ENCODE measurements around the gene KMT2B.

Gene KMT2B

DNA sequence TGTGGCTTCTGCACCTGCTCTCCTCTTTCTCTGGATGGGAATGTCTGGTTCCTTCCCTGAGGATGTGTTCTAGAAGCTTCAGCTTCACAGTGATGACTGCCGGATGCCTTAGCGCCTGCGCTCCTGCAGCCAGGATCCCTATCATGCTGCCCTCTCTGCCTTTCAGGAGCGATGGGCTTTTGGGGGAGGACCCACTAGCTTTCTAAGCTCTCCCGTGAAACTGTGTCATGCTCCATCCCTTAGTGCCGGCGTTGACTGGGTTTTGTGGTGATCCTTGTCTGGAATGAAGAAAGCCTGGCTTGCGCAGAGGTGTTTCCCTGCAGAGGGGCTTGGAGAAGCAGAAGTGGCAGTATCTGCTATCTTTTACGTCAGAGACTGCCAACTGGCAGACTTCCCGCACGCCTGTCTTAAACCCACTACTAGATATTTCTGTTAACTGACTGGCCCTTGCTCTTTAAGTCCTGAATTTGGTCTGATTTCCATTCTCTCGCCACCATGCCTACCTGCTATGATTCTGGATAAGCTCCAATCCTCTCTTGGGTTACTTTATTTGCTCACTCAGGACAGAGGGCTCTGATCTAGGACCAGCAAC is 3.8 kb upstream of the KMT2B start:
- TF ChIP-seq, protein P1, sequence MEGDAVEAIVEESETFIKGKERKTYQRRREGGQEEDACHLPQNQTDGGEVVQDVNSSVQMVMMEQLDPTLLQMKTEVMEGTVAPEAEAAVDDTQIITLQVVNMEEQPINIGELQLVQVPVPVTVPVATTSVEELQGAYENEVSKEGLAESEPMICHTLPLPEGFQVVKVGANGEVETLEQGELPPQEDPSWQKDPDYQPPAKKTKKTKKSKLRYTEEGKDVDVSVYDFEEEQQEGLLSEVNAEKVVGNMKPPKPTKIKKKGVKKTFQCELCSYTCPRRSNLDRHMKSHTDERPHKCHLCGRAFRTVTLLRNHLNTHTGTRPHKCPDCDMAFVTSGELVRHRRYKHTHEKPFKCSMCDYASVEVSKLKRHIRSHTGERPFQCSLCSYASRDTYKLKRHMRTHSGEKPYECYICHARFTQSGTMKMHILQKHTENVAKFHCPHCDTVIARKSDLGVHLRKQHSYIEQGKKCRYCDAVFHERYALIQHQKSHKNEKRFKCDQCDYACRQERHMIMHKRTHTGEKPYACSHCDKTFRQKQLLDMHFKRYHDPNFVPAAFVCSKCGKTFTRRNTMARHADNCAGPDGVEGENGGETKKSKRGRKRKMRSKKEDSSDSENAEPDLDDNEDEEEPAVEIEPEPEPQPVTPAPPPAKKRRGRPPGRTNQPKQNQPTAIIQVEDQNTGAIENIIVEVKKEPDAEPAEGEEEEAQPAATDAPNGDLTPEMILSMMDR (IDR thresholded peaks at IDR 0.05; ENCODE audit: low read depth, low read length, missing control alignments) = no peak
- Histone ChIP-seq H3K4me3 (ENCODE audit: low read depth, low read length) (no peak overlapping the region), H3K36me3 (replicated peaks) (no peaks in the 10 kb centered on the region), H3K27ac (no peak overlapping the region), H3K27me3 (replicated peaks) (no peaks in the 10 kb centered on the region)
- no peak for DNase-seq
- in situ Hi-C loops (cut with HindIII; ENCODE audit: low pct_ligation_motif_present, low sequenced_read_pairs) = no loop called here

DNA sequence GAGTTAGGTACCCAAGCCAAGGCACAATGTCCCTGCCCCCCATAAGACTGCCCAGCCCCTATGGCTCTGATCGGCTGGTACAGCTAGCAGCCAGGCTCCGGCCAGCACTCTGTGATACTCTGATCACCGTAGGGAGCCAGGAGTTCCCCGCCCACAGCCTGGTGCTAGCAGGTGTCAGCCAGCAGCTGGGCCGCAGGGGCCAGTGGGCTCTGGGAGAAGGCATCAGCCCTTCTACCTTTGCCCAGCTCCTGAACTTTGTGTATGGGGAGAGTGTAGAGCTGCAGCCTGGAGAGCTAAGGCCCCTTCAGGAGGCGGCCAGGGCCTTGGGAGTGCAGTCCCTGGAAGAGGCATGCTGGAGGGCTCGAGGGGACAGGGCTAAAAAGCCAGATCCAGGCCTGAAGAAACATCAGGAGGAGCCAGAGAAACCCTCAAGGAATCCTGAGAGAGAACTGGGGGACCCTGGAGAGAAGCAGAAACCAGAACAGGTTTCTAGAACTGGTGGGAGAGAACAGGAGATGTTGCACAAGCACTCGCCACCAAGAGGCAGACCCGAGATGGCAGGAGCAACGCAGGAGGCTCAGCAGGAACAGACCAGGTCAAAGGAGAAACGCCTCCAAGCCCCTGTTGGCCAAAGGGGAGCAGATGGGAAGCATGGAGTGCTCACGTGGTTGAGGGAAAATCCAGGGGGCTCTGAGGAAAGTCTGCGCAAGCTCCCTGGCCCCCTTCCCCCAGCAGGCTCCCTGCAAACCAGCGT is 3.0 kb upstream of the KMT2B start:
- DNase-seq = no peak
- Histone ChIP-seq H3K36me3 (replicated peaks) (peaks cover under 1% of the 10 kb centered on the region), H3K27me3 (replicated peaks) (no peaks in the 10 kb centered on the region), H3K4me3 (ENCODE audit: low read depth, low read length) (no peak overlapping the region), H3K27ac (no peak overlapping the region)
- in situ Hi-C loops (cut with HindIII; ENCODE audit: low pct_ligation_motif_present, low sequenced_read_pairs) = no loop called here
- TF ChIP-seq, protein P1 (IDR thresholded peaks at IDR 0.05; ENCODE audit: low read depth, low read length, missing control alignments) = no peak

DNA sequence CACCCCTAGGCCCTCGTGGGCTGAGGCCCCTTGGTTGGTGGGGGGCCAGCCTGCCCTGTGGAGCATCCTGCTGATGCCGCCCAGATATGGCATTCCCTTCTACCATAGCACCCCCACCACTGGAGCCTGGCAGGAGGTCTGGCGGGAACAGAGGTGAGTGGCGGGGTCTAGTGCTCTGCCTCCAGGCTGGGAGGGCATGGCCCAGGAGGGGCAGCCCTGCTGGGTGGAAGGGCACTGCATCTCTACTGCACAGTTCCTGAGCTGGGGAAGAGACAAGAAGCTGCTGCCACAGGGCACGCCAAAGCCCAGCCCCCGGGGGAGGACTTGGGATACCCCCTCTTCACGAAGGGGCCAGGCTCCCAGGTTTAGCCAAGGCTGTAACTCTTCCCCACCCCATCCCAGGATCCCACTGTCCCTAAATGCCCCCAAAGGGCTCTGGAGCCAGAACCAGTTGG is 2.4 kb upstream of the KMT2B start:
- in situ Hi-C loops (cut with HindIII; ENCODE audit: low pct_ligation_motif_present, low sequenced_read_pairs) = no loop called here
- no peak overlapping the region for H3K4me3 ChIP-seq (ENCODE audit: low read depth, low read length)
- no peak for DNase-seq

DNA sequence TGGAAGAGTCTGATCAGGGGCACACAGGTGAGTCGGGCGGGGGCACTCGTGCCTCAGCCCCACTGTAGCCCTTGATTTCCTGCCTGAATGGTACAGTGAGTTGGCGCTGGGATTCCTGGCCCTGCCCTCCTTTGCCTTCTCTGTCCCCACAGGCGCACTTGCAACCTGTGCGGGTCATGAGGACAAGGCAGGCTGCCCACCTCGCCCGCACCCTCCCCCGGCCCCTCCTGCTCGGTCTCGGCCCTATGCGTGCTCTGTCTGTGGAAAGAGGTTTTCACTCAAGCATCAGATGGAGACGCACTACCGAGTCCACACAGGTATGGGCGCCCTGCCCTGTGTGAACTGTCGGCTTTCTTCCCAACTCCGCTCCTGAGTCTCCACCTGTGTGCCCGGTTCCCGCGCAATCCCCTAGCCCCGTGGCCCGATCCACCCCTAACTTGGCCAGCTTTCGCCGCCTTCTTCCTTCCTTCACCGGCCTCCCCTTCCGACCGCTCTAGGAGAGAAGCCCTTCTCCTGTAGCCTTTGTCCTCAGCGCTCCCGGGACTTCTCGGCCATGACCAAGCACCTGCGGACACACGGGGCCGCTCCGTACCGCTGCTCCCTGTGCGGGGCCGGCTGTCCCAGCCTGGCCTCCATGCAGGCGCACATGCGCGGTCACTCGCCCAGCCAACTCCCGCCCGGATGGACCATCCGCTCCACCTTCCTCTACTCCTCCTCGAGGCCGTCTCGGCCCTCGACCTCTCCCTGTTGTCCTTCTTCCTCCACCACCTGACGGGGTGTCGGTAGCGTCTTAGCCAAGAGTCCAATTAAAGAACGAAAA is 1.6 kb upstream of the KMT2B start:
- peak; percentile 9 for DNase-seq
- peaks cover 9% of the 10 kb centered on the region for H3K36me3 ChIP-seq (replicated peaks)
- H3K27me3 ChIP-seq (replicated peaks) = no peaks in the 10 kb centered on the region
- TF ChIP-seq, protein P1 (IDR thresholded peaks at IDR 0.05; ENCODE audit: low read depth, low read length, missing control alignments) = no peak
- peak overlapping the region; percentile 76 for H3K4me3 ChIP-seq (ENCODE audit: low read depth, low read length)
- no peak overlapping the region for H3K27ac ChIP-seq
- in situ Hi-C loops (cut with HindIII; ENCODE audit: low pct_ligation_motif_present, low sequenced_read_pairs) = no loop called here

More for the DNA sequence above, 2.4 kb upstream of the KMT2B start:
- Histone ChIP-seq H3K36me3 (replicated peaks) (peaks cover 6% of the 10 kb centered on the region), H3K27ac (no peak overlapping the region), H3K27me3 (replicated peaks) (no peaks in the 10 kb centered on the region)
- TF ChIP-seq, protein P1 (IDR thresholded peaks at IDR 0.05; ENCODE audit: low read depth, low read length, missing control alignments) = no peak

DNA sequence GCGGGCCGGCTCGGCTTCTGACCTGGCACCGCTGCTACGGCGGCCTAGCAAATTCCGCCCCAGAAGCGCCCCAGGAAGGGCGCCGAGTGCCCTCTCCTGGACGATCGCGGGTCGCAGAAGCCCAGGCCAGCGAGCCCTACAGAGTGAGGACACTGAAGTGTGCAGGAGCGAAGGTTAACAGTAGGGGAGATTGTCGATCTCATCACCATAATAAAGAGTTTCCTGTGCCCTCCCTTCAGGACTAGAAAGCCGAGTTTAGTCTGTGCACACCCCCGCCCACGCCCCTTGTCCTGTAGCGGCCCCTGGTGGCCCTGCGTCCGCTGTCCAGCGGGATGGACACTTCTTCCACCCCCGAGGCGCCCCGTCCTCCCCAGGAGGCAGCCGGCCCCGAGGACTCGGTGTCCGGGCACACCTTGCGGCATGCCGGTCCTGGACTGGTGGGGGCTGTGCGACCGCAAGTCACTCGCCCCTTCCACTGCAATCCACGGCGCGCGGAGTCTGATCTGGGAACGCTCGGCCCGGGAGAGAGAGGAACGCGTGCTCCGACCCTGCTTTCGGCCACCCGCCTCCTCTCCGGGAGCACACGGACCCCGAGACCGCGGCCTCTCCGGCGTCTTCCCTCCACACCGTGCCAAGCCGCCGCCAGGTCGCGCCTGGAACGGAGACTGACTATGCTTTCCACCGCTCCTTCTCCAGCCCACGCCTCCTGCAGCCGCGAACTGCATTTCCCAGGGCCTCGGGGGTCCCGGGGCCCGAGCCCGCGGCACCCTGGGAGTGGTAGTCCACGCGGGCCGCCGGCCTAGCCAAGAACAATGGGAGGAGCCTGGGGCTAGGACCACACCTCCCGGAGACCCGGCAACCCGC is 770 bp upstream of the KMT2B start:
- in situ Hi-C loops (cut with HindIII; ENCODE audit: low pct_ligation_motif_present, low sequenced_read_pairs) = no loop called here
- Histone ChIP-seq H3K36me3 (replicated peaks) (peaks cover 14% of the 10 kb centered on the region), H3K4me3 (ENCODE audit: low read depth, low read length) (peak overlapping the region; percentile 76), H3K27ac (peak overlapping the region; percentile 72), H3K27me3 (replicated peaks) (no peaks in the 10 kb centered on the region)
- TF ChIP-seq, protein P1 (IDR thresholded peaks at IDR 0.05; ENCODE audit: low read depth, low read length, missing control alignments) = peak; percentile 87
- peak; percentile 91 for DNase-seq

All from brain microvascular endothelial cell (primary cell).